GM18508 (cell line): ENCODE data around the gene NKX6-2.
"Not testable (repeated sequence)": the region's sequence is repeated elsewhere in the genome, so short reads cannot be mapped to it uniquely, and the experiment has no call there.

Source experiments
- ATAC-seq: cut with Tn5 transposase; IDR thresholded peaks from one replicate; pipeline ENCODE4 v1.9.1; 2021; ENCODE audit warnings: moderate number of reproducible peaks; ENCODE audit not compliant: insufficient read depth, unreplicated experiment

NKX6-2 gene

GRCh38 chr10:132785723-132786475, at the start of gene NKX6-2:
NKX6-2 (minus strand) TSS chr10:132786147; CDS start chr10:132785948, 199 bp downstream.
- ATAC-seq = no peak

- no peak for ATAC-seq
Observed at GRCh38 chr10:132834891-132835847, 49.2 kb upstream of the NKX6-2 start.

- no peak for ATAC-seq
Observed at GRCh38 chr10:132834311-132834761, 48.4 kb upstream of the NKX6-2 start.

GRCh38 chr10:132833421-132834111, 47.6 kb upstream of the NKX6-2 start:
- ATAC-seq = no peak

- no peak for ATAC-seq
Observed at GRCh38 chr10:132832186-132832969, 46.4 kb upstream of the NKX6-2 start.

GRCh38 chr10:132829403-132829802, 43.5 kb upstream of the NKX6-2 start:
- ATAC-seq = no peak

- no peak for ATAC-seq
Observed at GRCh38 chr10:132828681-132829080, 42.7 kb upstream of the NKX6-2 start.

GRCh38 chr10:132827861-132828539, 42.1 kb upstream of the NKX6-2 start:
- no peak for ATAC-seq

GRCh38 chr10:132827423-132827789, 41.5 kb upstream of the NKX6-2 start:
- ATAC-seq = no peak

GRCh38 chr10:132826524-132827422, 40.8 kb upstream of the NKX6-2 start:
- no peak for ATAC-seq

GRCh38 chr10:132825783-132826523, 40.0 kb upstream of the NKX6-2 start:
- ATAC-seq = not testable (repeated sequence)

- ATAC-seq = no peak
Observed at GRCh38 chr10:132820056-132820455, 34.1 kb upstream of the NKX6-2 start.

GRCh38 chr10:132817701-132818211, 31.8 kb upstream of the NKX6-2 start:
- ATAC-seq = no peak

- no peak for ATAC-seq
Observed at GRCh38 chr10:132816718-132817117, 30.8 kb upstream of the NKX6-2 start.

- no peak for ATAC-seq
Observed at GRCh38 chr10:132815168-132815857, 29.4 kb upstream of the NKX6-2 start.

GRCh38 chr10:132814469-132814856, 28.5 kb upstream of the NKX6-2 start:
- ATAC-seq = no peak
